ENCODE measurements around the gene SLC38A8.

SLC38A8 gene

GRCh38 chr16:83994087-83994486, 48.5 kb downstream of the SLC38A8 start:
- no peak for DNase-seq

GRCh38 chr16:83992624-83993023, 50.0 kb downstream of the SLC38A8 start:
- no peak for DNase-seq

DNA sequence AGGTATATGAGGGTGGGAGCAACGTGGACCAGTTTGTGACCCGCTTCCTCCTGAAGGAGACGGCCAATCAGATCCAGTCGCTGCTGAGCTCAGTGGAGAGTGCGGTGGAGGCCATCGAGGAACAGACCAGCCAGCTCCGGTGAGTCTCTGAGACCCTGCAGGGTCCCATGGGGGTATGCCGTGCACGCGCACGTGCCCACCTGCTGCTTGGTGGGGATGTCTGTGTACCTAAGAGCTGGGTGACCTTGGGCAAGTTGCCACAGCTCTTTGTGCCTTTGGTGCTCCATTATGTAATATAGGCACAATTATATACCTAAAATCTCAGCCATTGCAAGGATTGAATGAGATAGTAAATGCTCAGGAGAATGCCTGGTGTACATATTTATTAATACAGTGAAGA, 52.1 kb downstream of the SLC38A8 start:
- no peak for DNase-seq

DNA sequence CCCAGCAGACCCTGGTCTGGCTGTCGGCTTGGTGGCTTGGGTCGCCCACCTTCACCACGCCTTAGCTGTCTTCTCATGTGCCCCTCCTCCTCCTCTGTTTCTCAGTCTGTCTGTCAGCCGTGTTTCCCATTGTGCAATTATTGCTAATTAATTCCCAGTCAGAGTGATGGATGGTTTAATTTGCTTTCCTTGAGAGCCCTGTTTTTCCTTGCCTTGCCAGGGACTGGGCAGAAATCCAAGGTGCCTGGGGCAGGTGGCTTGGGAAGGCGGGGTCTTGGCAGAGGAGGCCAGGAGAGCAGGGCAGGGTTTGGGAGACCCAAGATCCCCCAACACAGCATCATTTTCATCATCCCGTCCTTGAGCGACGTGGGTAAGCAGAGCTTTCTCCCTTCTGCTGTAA, 53.3 kb downstream of the SLC38A8 start:
- no peak for DNase-seq

DNA sequence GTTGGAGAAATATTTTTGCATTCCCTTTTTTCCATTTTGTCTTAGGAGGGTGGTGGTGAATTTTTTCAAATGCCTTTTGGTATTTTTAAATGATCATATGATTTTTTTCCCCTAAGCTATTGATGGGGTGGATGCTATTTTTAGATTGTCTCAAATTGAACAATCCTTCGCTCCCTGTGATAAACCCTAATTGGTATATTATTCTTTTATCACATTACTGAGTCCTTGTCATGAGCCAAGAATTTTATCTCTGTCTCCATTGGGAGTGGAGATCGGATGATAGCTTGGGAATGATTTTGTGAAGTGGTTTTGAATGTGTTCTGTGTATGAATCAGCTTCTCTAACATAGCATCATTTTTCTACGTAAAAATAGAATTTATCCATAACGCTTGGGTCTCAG, 59.1 kb downstream of the SLC38A8 start:
- no peak for DNase-seq

GRCh38 chr16:83981799-83982198, 60.8 kb downstream of the SLC38A8 start:
- DNase-seq, result no peak

- no peak for DNase-seq
Observed at GRCh38 chr16:83980794-83981193, 61.8 kb downstream of the SLC38A8 start.

DNA sequence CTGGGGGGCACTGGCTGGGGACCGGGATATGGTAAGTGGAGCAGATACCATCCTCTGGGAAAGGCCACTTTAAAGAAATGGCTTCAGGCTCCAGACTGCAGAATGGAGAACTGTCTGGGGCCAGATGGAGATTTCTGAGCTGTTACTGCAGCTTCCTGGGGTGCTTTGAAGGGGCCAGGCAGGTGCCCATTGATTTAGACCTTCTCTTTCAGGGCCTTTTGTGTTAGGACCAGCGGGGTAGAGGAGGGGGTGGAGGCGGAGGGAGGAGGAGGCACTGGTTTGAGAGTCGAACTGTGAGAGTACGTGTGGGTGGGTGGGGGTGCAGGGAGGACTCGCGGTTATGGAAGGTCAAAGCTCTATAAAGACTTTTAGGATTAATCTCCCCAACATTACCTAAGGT, 63.2 kb downstream of the SLC38A8 start:
- DNase-seq, result no peak

DNA sequence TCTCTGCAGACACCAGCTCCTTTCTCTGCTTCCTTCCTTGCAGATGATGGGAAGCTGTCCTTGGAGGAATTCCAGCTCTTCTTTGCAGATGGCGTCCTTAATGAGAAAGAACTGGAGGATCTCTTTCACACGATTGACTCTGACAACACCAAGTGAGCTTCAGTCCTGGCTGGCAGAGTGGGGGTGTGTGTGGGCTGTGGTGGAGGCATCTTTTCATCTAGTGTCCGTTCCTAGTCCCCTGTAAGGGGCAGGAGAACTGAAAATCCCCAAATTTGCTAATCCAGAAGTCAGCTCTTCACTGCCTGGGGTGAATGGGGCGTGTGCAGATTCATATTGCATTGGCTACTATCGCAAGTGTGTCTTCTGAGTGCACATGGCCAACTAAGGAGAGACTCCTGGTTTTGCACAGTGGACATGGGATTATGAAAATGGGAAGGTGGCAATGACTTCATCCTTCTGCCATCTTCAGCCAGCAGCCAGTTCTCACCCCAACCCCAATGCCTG, 64.1 kb downstream of the SLC38A8 start:
- no peak for DNase-seq

DNA sequence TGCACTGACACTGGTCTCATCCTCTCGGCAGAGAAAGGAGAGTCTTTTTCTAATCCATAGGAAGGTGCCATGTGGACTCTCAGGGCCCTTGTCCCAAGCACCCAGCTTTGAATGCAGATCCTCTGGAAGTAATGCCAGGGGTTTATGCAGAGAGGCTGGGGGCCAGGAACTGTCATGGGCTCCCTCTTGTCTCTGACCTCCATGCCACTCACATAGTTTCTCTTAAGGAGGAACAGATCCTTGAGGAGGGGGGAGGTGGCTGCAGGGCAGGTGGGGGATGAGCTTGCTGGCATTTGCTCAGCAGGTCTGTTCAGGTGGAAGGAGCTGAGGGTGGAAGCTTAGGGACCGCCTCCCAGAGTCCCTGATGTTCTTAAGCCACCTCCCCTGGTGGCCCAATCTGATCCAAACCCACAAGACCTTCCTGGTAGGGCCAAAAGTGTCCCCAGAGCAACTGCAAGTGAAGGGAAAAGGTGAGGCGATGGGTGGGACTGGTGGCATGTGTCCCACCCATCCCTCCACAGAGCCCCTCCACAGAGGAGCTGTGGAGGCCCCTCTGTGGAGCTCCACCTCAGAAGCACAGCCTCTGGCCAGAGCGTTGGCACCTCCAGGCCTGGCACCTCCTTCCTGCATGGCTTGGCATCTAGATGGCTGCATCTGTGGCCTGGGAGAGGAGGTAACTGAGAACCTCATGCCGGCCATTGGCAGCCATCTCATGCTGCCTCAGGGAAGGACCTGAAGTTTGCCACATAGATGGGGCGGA, 65.4 kb downstream of the SLC38A8 start:
- DNase-seq, result no peak

DNA sequence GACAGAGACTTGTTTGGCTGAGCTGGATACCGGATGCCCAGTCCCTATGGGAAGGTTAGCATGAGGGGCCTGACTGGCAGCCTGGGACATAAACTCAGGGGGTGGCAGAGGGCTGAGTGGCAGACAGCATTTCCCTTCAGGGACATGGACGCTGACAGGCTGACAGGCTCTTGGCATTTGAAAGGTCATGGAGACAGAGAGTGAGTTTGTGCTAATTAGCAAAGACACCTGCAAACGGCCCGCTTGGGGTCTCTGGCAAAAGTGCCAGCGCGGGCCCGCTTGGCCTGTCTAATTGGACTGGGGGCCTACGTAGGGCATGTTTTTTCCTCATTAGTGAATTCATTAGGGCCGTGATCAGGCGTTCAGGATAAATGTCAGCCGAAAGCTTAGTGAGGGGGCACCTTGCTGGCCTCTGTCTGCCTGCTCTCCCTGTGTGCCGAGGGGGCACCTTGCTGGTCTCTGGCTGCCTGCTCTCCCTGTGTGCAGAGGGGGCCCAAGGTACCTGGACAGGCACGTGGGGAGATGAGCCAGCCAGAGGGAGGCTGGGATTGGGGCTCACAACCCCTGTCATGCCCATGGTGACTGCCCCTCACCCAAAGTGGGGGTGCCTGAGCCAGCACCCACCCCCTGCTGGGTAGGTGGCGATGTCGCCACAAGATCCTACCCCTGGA, 66.9 kb downstream of the SLC38A8 start:
- DNase-seq, result no peak

DNA sequence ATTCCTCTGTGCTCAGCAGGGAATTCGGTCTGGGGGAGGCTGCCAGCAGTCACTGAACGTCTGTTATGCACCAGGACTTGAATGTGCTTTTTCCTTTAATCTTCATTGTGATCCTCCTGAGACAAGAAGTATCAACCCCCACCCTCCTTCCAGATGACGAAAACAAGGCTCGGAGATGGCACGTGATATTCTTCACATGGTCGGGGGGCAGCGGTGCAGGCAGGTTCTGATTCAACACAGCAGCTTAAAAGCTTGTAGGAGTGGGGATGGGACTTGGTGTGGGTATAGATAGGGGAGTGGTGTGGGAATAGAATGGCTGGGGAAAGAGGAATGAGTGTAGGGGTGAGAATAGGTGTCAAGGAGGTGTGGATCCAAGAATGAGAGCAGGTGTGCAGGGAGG, 68.1 kb downstream of the SLC38A8 start:
- DNase-seq, result no peak

DNA sequence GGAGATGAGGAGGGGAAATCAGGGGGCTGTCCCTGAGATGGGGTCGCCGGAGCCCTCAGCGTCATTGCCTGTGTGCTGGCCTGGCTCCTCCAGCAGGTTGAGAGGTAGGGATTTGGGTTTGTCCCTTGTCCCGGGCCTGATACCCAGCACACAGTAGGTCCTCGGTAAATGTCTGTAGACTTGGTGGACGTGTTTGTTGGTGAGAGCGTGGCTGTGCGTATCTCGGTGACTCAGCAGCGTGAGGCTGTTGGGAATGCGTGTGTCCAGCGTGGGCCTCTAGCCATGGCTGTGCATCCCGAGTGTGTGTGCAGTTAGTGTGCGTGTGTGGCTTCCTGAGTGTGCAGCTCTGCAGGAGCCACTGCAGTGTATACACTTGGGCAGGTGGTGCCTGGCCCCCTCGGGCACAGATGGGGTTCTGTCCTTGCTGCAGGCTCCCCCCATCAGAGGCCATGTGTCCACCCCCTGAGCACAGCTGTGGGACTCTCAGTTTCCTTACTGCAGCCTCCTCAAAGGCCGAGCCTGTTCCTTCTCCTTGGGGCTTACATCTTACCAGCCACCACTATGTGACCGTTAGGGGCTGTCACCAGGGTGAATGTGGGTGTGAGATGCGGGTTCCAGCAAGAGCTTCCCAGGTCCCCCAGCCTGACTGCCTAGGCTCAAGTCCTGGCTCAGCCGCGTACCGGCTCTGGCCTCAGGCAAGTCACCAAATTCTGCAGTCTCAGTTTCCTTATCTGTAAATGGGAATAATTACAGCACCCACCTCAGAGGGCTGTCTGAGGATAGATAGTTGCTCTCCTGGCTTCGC, 68.8 kb downstream of the SLC38A8 start:
- no peak for DNase-seq

GRCh38 chr16:83973077-83973476, 69.5 kb downstream of the SLC38A8 start:
- no peak for DNase-seq

DNA sequence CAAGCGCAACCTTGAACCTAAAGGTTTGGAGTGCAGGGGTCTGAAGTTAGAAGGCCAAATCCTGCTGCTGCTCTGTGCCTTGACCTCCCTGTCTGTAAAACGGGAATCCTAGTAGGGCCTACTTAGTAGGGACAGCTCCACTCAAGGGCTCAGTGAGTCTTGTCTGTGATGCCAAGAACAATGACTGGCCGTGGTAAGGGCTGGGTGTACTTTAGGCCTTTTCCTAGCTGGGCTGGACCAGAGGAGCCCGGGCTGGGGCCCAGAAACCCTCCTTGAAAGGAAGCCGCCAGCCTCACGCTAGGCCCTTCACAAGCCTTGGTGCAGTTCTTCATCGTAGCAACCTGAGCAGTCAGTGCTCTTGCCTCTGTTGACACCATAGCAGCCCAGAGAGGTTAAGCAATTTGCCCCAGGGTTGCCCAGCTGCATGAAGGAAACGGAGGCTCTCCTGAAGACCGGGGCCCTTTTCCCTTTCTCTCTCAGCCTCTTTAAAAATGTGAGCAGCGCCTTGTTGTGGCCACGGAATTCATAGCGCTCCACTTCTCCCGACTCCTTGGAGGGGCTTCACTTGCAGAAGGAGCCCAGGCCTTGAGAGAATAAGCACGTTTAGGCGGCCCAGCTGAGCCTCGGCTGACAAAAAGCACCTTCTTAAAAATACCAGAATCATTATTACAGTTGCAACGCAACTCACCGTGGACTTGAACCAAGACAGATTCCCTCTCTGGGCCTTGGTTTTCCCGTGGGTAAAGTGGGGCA, 70.2 kb downstream of the SLC38A8 start:
- DNase-seq, result no peak

DNA sequence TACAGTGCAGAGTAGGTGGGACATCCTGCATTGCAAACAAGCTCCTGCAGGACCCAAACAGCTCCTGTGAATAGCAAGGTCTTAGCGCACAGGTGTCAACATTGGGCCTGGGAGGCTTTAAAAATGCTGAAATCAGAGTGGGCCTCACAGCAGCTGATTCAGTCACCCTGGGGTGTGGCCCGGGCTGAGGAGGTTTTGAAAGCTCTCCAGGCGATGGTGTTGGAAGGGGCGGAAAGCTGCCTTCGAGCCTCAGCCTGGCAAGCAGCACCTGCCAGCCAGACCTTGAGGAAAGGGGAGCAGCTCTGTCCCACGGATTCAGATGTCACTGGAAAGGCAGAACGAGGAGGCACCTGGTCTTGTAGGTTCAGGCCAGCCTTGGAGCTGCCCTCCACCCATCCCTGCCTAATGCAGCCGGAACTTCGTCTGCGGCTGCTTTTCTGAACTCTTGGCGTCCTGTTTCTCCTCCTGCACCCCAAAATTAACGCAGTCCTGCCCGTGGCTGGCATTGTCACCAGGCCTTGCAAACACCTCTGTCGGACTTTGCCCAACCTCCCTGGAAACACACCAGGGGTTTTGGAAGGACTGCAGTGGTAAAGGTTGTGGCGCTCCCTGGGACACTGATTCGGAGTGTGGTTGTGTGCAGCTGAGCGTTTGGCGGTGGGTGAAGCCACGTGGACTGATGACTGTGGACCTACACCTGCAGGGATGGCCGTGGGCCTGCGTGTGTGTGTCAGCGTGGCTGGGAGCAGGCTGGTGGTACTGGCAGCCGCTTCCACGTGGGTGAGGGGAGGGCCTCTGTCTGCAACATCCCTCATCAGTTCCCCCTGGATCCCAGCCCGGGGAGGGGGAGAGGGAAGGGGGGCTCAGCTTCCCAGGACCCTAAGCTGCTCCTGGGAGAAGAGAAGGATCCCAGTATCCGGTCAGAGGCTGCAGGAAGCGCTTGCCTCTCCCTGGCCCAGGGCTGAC, 71.1 kb downstream of the SLC38A8 start:
- DNase-seq, result no peak

- DNase-seq, result no peak
Observed at GRCh38 chr16:83970430-83970815, 72.2 kb downstream of the SLC38A8 start.

GRCh38 chr16:83969771-83970429, 72.7 kb downstream of the SLC38A8 start:
- no peak for DNase-seq

- DNase-seq, result no peak
Observed at GRCh38 chr16:83968891-83969649, 73.5 kb downstream of the SLC38A8 start.

DNA sequence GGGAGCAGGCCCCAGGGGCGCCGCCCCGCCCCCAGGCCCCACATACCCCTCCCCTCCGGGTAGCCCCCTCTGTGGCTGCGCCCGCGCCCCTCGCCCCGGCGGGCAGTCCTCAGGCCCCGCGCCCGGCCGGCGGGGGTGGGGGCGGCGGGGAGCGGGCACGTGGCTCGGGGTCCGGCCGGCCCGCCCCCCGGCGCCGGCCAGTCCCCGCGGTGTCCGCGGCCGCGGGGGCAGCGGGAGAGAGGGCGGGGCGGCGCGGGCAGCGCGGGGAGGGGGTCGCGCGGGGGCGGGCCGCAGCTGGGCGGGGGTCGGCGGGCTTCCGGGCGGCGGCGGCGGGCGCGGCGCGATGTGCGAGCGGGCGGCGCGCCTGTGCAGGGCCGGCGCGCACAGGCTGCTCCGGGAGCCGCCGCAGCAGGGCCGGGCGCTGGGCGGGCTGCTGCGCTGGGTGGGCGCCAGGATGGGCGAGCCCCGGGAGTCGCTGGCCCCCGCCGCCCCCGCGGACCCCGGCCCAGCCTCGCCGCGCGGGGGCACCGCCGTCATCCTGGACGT, 74.2 kb downstream of the SLC38A8 start:
- no peak for DNase-seq
